ENCODE measurements around the gene KAZN.

DNA sequence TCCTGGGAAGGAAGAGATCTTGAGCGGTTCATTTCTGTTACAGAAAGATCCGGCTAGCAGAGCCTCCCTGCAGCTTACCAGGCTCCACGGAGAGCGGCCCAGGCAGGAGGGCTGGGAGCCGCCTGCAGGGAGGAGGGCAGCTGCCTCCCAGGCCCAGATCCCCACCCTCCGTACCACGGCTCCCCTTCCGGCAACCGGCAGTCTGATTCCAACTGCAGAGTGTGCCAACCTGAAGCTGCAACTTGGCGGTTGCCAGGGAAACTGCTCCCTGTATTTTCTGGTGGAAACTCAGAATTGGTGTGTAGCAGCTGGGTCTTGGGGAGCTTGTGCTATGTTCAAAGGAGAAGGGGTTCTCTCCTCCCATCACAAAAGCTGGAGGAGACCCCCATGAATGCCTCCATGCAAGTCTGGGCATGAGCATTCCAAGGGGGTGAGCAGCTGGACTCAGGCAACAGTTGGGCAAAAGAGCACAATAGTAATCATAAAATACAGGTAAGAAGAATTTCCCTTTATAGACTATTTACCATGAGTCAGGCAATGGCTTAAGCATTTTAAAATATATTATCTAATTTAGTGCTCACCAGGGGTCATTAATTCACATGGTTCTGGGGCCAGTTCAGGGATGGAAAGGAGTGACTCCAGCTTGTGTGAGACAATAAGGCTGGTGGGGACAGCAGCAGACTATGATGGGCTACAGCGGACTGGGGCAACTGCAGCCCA is 46.1 kb upstream of the KAZN start:
- TF ChIP-seq POLR2A (IDR thresholded peaks at IDR 0.05), result no peak
- no peak for TF ChIP-seq CTCF (IDR thresholded peaks at IDR 0.05)

All from testis (tissue), 2 donors.